Right renal pelvis (tissue), 4 donors: ENCODE measurements around the gene HIVEP3. TPM values are rescaled to one million over a fixed set of nuclear protein-coding genes. Genes with fewer than 3 reads are reported as not detected.

Experiments
- DNase-seq, 4 donors: peaks; one replicate each; pipeline ENCODE4 v3.0.0-alpha.2; 2013; ENCODE audit warnings: low read depth in 4 of 4, low spot score in 3 of 4, missing footprints in 1 of 4
- polyA plus RNA-seq, 4 donors: library from polyadenylated mRNA; unstranded; fragments of 120-200 nt; gene quantifications; one replicate each; pipeline ENCODE4 v1.2.1, GENCODE V29; 2013; ENCODE audit not compliant: insufficient read length in 4 of 4

The HIVEP3 gene
- polyA plus RNA-seq, 4 donors: 3.9 to 4.9 (median 4.5) TPM

DNA sequence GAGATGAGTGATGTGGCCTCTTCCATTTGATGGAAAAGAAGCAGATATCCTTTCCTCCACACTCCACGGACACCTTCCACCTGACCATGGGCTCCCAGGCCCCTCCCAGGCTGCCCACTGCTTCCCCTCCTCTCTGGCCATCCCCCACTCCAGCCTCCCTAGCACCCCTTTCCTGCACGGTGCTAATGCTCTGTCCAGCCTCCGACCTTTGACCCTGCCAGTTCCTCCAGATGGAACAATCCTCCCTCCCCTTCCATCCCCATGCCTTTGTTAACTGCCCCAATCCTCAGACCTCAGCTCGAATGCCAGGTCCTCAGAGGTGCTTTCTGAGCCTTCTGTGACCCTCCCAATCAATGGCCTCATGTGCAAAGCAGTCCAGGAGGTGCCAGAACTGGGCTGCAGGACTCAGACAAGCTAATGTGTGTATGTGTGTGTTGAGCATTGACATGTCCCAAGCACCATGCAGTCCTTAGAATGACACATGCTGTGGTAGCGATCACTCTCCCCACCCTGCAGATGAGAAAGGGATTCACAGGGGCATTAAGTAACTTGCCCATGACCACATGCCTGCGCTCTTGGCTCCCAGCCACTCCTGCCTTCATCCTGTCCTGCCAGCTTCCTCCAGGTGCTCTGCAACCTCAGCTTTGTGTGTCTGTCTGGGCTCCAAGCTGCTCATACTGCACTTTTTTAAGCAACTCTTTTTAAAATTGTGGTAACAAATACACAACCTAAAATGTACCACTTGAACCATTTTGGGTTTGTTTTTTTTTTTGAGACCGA is 370.8 kb downstream of the HIVEP3 start:
- no peak for DNase-seq

DNA sequence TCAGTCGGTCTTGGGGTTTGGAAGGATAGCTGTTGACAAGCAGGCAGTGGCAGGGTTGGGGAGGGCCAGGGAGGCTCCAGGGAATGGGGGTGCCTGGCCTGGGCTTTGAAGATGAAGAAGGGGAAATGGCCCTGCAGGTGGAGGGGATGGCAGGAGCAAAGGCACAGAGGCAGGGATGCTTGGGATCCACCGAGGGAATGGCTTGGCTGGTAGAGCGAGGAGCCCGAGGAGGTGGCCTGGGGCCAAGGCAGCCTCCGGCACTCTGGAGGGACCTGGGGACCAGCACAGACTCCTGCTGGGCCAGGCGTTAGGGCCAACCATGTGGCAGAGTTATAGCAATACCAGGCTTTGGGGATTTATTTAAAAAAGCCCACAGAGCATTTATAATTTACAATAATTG is 371.4 kb downstream of the HIVEP3 start:
- DNase-seq: no peak

DNA sequence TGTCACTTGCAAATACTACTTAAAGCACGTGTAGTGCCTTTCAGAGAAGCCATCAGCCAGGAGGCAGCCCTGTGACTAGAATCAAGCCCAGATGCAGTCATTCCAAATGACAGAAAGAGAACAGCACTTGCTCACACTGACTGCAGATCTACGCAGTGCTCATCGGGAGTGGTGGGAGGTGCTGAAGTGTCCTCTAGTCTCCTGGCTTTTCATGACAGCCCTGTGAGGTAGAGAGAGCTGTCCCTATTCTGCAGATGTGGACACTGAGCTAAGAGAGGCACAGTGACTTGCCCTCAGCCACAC is 371.9 kb downstream of the HIVEP3 start:
- no peak for DNase-seq

DNA sequence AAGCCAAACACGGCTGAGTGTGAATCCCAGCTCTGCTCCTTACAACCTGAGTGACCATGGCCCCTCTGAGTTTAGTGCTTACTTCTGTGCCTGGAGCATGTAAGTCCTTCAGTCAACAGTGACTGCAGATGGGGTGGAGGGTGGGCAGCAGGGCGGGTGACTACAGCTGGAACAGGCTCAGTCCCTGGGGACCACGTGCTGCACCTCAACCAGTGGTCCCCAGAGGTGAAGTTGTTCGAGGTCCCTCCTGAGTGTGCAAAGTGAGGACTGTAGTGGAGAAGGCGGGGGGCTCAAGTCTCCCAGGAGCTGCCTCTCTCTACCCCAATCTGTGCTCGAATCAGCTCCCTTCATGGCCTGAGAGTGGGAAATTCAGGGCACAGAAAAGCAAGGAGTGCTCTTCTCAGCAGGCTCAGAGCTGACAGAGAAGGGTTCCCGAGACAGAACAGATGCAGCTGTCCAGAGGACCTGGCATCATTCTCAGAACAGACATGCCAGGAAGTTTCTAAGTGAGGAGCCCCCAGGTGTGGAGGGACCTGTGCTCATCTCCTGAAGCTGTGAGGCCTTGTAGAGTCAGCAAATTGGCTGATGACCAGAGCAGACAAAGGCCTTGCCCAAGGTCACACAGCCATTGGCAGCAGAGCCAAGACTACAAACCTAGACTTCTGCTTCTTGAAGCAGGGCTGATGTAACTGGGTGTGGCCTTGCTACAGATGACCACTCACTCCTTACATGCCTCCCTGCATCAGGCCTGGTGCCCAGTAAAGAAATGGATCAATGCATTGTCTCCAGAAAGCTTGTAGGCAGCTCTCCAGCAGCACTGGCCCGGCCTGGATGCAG is 372.5 kb downstream of the HIVEP3 start:
- DNase-seq: no peak

DNA sequence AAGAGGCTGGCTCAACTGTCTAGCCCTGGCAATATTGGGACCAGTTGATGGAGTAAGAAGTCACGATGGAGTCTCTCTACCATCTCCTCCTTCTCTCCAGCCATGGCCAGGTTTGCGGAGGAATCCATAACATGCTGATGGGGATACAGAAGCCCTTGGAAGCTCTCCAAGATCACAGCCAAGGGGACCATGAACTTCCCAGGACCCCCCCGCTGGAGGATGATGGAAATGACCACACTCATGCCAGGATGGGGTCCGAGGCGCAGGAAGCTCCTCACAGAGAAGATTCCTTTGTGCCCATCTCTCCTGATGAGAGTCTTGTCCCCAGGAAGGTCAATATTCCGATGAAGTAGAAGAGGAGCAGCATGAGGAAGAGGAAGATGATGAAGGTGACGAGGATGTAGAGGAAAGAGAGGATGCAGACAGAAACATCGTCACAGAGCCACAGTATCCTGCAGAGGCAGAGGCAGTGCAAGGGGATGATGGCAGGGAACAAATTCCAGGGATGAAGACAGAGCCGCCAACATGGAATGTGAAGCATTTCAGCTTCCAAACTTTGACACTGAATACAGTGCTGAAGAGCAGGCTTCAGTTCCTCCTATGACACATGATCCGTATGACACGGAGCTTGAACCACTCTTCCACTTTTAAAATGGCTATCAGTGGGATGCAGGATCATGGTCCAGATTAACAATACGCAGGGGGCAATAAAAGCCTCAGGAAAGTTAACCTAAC is 376.4 kb downstream of the HIVEP3 start:
- no peak for DNase-seq

DNA sequence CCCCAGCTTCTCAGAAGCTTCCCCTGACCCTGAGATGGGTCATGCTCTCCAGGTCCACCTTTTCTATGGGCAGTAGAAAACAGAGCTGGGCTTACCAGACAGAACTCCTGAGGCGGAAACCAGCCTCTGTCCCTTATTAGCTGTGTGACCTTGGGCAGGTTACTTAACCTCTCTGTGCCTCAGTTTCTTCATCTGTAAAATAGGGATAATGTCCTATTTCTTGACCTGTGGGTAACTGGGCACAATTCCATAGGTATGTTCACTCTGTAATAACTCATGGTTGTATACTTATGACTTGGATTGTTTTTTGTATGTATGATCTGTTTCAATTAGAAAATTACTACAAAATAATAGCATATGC is 377.1 kb downstream of the HIVEP3 start:
- DNase-seq: no peak

DNA sequence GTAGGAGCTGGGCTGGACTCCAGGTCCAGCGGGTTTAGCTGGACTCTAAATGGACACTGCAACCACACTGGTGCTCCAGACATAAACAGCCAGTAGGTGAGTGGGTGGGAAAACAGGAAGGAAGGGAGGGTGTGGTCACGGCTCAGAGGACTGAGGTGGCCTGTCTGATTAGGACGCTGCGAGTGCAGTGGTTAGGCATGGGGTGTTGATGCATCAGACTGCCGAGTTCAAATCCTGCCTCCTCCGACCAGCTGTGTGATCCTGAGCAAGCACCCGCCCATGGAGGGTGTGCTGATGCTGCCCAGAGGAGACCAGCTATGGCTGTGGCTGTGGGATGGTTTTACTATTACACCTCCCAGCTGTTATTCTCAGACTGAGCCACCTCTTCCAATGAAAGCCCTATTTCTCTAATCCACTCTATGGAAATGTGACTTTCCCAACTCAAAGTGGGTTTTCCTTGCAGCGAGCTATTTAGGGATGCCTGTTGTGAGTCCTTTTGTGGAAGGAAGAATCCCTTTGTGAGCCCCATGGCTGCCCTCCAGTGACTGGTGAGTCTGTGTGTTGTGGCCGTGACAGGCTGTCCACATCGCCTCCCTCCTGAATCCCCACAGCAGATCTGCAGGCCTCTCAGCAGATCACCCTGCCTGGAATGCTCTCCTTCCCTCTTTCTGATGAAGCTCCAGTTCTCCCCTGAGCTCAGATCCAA is 377.7 kb downstream of the HIVEP3 start:
- no peak for DNase-seq

DNA sequence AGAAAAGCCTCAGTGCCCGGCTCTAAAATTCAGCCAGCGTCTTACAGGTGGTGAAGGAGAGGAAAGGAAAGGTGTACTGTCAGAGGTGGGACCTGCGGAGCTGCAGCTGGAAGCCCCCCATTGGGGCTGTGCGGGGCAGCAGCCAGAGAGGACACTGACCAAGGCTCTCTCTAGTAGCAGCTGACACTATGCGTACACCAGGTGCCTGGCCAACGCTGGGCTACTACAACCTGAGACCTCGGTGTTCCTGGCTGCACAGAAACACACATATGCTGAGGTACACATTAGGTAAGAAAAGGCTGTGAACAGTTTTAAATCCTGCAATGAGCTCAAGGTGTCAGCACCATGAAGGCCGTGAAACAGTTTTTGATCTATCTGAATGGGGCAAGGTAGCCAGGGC is 378.7 kb downstream of the HIVEP3 start:
- DNase-seq: no peak

DNA sequence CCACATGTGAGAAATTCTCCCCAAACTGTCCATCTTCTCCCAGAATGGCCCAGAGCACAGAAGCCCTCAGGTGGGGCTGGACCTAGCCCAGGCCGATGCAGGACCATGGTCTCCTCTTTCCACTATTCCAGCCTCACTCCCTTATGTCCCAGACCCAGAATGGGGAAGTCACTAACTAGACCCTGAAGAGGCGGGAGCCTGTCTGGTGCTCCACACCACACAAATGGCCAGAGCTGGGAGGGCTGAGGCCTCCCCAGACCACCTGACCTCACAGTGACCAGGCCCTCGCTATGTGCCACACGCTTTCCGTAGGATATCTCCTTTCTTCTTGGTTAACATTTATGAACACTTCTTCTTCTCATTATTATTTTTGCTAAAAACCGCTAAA is 379.3 kb downstream of the HIVEP3 start:
- DNase-seq: no peak

DNA sequence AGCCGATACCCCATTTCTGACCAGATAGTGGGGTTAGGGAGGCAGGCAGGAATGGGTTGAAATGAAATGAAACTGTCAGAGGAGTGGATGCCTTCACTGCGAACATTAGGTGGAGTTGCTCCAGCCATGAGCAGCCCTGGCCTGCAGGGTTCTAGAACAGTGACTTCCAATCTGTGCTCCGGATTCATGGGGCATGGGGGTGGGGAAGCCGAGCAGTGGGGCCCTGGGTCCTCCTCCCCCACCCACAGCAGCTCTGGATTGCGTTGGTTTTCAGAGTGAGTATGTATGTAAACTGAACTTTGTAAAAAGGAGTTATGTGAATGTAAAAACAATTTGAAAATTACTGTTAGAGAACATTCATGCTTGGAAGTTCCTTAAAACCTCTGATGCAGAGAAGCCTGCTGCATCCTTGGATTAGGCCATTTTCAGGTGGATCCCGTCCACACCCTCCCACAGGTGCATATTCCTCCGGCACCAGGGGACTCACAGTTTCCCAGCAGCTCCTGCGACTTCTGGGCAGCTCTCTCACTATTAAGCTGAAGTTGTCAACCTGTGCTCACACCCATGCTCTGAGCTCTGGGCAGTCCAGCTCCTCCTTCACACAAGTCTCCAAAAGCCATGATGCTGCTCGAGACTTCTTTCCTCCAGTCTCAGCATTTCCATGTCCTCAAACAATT is 379.8 kb downstream of the HIVEP3 start:
- DNase-seq: no peak

DNA sequence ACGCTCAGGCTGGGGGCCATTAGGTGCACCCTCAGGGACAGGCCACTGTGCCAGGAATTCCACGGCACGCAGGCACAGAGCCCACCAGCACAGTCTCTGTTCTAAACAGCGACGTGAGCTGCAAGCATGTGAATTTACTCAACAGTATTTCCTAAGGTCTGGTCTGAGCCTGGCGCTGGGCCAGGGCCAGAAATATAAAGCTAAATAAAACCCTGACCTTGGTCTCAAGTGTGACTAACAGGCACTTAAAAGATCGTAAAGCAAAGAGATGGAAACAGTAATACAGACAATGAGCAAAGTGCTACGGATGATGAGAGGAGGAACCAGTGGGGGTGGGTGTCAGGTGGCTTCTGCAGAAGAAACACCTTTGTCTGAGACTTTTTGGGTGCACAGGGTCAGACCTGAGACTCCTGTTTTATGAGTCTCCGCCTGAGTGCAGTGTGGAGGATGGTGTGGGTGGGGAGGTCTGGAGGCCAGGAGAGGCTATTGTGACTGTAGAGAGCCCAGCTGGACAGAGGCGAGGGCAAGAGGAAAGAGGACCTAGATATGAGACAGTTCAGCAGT is 380.9 kb downstream of the HIVEP3 start:
- DNase-seq: peak in 2 of 4 donors; percentile 51 to 67

DNA sequence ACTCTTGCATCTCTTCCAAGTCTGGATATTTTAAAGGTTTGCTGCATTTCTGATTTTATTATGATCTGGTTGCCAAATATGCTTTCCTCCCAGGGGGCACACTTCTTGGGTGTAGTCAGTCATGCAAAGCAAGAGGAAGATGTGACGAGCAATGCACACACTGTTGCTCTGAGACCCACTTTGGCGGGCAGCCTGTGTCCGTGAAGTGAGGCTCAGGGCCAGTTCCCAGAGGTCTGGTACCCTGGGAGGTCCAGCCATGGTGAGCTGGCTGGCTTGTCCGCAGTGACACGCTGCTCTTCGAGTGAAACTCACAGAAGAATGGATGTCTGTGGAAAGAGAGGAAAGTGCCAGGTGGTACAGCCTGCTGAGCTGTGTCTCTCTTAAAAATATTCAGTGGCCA is 381.5 kb downstream of the HIVEP3 start:
- no peak for DNase-seq

DNA sequence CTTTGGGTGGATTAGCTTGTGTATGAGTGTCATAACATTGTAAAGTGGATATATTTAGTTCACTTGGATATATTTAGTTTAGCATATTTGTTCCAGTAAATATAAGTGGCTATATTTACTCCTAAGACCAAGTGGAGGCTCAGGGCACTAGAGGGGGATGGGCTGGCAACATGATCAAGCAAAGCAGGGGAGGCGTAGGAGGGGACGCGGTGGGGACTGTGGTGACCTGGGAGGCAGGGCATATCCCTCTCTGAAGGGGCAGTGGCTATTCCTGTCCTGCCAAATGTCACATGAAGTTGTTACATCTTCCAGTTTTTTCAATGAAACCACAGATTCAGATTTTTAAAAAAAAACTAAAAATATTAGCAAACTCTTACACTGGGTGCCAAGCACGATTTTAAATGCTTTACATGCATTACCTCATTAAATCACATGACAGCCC is 382.3 kb downstream of the HIVEP3 start:
- DNase-seq: no peak

DNA sequence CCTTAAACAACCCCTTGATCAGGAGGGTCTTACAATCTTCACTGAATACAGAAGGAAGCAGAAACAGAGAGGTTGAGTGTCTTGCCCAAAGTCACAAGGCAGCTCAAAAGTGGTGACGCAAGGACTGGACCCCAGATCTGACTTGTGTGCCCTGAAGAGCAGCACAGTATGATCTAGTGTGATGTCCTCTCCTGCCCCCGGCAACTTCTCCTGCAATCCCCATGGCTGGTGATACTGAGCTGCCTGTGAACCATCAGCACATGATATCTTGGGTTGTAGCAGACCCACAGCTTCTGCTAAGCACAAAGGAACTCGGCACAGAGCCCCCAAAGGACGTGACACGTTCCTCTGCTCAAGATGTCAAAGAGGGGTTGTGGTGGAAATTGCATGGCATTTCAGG is 383.0 kb downstream of the HIVEP3 start:
- no peak for DNase-seq

DNA sequence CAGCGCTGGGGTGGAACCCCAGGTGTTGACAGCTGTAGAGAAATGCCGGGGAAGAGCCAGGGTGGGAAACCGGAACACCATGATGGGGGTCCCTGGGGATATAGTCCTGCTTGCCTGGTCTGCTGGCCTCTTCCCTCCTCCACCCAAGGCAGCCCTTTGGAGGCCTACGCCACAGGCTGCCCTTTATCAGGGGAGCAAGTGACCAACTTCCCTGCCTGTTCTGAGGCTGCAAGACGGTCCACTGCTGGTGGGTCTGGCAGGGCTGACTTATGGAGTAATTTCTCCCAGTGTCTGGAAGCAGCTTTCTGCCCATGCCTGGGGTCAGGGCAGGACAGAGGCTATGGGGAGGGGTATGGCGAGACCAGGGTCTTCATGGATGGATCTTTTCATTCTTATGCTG is 383.4 kb downstream of the HIVEP3 start:
- no peak for DNase-seq

DNA sequence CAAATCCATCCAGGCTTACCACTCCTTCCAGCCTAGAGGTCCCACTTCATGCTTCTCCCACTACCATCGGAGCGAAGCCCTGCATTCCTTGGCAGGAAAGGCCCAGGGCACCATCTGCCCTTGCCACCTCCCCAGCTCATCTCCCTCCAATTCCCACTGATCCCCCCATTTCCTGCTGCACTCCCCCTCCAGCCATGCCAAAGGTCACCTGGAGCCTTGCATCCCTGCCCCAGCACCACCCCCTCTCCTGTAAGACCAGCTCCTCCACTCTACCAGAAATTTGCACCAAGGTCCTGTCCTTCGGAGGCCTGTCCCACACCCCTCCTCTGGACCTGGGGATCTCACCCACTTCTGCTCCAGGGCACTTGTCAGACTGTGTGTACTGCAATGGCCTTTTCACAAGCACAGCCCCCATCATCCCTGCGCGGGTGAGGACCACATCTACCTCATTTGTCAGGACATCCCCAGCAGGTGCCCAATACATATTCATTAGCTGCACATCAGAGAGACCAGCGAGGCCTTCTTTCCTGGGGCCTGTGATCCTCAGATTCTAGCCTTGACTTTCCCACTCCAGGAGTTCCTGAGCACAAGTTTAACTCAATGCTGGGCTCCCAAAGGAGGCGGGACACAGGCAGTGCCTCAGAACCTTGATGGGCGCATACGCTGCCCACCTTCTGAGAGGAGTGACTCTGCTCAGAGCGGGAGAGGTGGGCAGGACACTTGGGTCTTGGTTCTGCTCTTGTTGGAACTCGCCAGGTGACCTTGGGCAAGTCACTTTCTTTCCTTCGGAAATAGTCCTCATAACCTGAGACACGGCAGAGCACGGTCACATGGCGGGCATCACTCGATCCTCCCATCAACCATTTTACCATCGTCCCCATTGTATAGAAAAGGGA is 384.3 kb downstream of the HIVEP3 start:
- DNase-seq: no peak

DNA sequence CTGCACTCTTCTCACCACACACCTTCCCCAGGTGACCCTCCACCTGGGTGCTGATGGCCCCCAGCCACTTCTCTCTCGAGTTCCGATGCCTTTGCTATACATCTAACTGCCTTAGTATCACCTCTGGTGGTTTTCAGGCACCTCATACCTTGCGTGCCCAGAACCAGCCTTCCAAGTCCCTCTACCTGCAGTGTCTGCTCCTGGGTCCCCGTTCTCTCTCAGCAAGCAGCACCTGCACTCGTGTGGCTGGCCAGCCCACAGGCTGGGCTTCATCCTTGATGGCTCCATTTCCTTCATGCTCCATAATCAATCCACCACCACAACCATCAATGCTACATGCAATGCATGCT is 385.0 kb downstream of the HIVEP3 start:
- DNase-seq: no peak

DNA sequence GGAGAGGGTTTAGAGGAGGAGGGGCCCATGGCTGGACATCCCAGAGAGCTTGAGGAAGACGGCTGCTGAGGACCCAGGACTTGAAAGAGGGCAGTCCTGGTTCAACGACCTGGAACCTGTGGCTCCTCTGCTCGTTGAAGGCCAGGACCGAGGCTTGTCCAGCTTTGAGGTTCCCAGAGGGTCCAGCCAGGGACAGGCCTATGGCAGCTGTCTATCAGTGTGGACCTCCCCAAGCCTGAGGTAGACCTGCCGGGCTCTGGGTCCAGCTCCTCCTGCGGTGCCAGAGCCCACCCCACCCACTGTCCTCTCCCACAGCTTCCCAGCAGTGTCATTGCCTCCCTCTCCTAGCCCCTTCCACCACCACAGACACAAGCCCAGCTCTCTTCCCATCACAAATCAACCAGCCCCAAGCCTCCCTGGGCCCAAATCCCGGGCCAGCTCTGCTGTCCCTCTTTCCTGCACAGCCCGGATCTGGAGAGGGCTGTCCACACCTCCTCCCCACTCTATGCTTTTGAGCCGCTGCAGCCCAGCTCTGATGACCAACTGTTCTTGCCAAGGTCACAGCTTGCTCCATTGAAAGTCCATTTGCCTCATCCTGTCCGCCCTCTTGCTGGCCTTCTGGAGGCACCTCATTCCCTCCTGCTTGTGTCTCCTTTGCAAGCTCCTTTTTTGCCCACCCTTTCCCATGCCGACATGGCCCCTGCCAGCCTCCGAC is 385.5 kb downstream of the HIVEP3 start:
- DNase-seq: no peak
